PC-9 (cell line): Measurements from ENCODE around the gene MEX3A. TPM values are rescaled to one million over a fixed set of nuclear protein-coding genes. Genes with fewer than 3 reads are reported as not detected.

Source experiments
- BruUV-seq: library from RNA; stranded (reverse); fragments of 400-500 nt; replicated peaks from 2 replicates; lab custom pipeline; 2021; lab: Mats Ljungman, UMichigan
- CTCF ChIA-PET: fragments of 300-600 bp; sonication (Branson Sonifier 250); formaldehyde crosslinking; loops from one replicate; lab custom pipeline; 2022; ENCODE audit warnings: antibody characterized with exemption; lab: Charles Lee
- POLR2A ChIA-PET: fragments of 300-600 bp; sonication (Branson Sonifier 250); formaldehyde crosslinking; loops from one replicate; lab custom pipeline; 2022; ENCODE audit warnings: antibody characterized with exemption; ENCODE audit not compliant: unreplicated experiment; lab: Charles Lee
- DNase-seq, 2 experiments: peaks; one replicate each; pipeline versions ENCODE4 v3.0.0 to v3.0.0-alpha.2; 2015 to 2022; ENCODE audit warnings: mixed read lengths in 1 of 2
- H2AFZ ChIP-seq: fragments of 200-600 bp; sonication (generic); 2 replicates; pipeline ENCODE4 v1.8.1; 2017; ENCODE audit warnings: antibody characterized with exemption
- H3F3A ChIP-seq: fragments of 200-600 bp; sonication (generic); 2 replicates; pipeline ENCODE4 v1.8.1; 2017; ENCODE audit warnings: antibody characterized with exemption, mild to moderate bottlenecking, low read depth; ENCODE audit not compliant: insufficient read depth
- H3K27ac ChIP-seq: fragments of 200-600 bp; sonication (generic); 2 replicates; pipeline ENCODE4 v1.6.1; 2016; ENCODE audit warnings: mixed run types
- H3K27me3 ChIP-seq: fragments of 200-600 bp; sonication (generic); 2 replicates; pipeline ENCODE4 v1.6.1; 2016; ENCODE audit warnings: low read depth, mixed run types; ENCODE audit not compliant: insufficient read depth
- H3K36me3 ChIP-seq: fragments of 200-600 bp; sonication (generic); 2 replicates; pipeline ENCODE4 v1.6.1; 2016; ENCODE audit warnings: low read depth, mixed run types
- H3K4me1 ChIP-seq: fragments of 200-600 bp; sonication (generic); replicated peaks from 2 replicates; pipeline ENCODE4 v1.6.1; 2016; ENCODE audit warnings: mixed run types; ENCODE audit not compliant: insufficient read depth
- H3K4me2 ChIP-seq: fragments of 200-600 bp; sonication (generic); 2 replicates; pipeline ENCODE4 v1.6.1; 2017; ENCODE audit warnings: mixed run types
- H3K4me3 ChIP-seq: fragments of 200-600 bp; sonication (generic); 2 replicates; pipeline ENCODE4 v1.6.1; 2016; ENCODE audit warnings: mixed run types
- H3K79me2 ChIP-seq: fragments of 200-600 bp; sonication (generic); 2 replicates; pipeline ENCODE4 v1.6.1; 2017; ENCODE audit warnings: low read depth, mixed run types
- H3K9me2 ChIP-seq: fragments of 200-600 bp; sonication (generic); 2 replicates; pipeline ENCODE4 v1.8.1; 2017; ENCODE audit warnings: mild to moderate bottlenecking; ENCODE audit not compliant: insufficient read depth
- H3K9me3 ChIP-seq: fragments of 200-600 bp; sonication (generic); 2 replicates; pipeline ENCODE4 v1.8.1; 2016; ENCODE audit warnings: low read depth; ENCODE audit not compliant: insufficient read depth
- H4K20me1 ChIP-seq: fragments of 200-600 bp; sonication (generic); 2 replicates; pipeline ENCODE4 v1.8.1; 2017; ENCODE audit not compliant: insufficient read depth
- EZH2 ChIP-seq: fragments of 200-600 bp; sonication (generic); IDR thresholded peaks from 2 replicates; pipeline ENCODE4 v1.8.0; 2017; ENCODE audit warnings: antibody characterized with exemption, low read depth
- intact Hi-C: fragments of 100-400 bp; cut with micrococcal nuclease; formaldehyde crosslinking; loops from one replicate; pipeline ENCODE4 v1.10.0; 2022; ENCODE audit not compliant: unreplicated experiment
- total RNA-seq: library from RNA; stranded (reverse); gene quantifications from 2 replicates; pipeline ENCODE4 v1.2.3, GENCODE V29; 2021
- TF ChIP-seq, protein P1 (sequence below): fragments of 200-600 bp; sonication (generic); conservative IDR thresholded peaks from 2 replicates; pipeline ENCODE4 v1.6.1; 2017; ENCODE audit warnings: mixed run types, antibody characterized with exemption, mild to moderate bottlenecking, moderate library complexity

The MEX3A gene
- total RNA-seq, 1 experiment from 2014 or later, result 7.2 TPM

DNA sequence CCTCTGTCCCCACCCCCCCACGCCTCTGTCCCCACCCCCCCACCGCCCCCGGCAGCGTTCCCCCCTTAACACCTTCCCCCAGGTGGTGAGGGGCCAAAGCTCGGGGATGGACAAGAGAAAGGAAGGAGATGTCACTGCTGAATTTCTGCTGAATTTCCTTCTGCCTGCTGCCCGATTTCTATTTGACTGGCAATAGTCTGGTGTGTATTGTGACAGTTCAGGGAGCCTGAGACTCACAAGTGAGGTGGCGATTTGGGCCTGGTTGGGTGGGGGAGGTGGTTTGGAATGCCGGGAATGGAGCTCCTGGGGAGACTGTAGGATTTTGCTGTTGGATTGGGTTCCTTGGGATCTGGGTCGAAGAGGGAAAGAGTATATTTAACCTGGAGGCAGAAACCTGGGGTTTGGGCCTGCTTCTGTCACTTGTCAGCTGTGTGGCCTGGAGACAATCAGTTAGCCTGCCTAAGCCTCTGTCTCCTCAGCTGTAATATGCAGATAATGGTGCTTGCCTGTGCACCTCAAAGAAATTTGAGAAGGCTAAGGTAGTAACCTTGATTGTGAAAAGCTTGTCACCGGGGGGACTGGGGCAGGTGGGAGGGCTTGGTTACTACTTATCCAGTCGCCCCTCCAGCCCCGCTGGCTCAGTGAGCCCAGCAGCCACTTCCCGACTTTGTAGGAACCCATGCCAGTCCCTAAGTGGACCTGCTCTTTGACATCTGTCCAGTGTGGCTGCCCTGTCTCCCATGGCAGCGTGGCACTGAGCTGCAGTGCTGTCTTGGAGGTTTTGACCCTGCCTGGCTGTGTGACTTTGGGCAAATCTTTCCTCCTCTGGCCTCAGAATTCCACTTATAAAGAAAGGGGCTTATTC, 24.6 kb upstream of the MEX3A start:
- intact Hi-C loops, result loop anchor here (1.0 kb wide), 1 partner anchor 7 kb away; the partner anchor contains the start of gene LMNA
- no peak for DNase-seq

DNA sequence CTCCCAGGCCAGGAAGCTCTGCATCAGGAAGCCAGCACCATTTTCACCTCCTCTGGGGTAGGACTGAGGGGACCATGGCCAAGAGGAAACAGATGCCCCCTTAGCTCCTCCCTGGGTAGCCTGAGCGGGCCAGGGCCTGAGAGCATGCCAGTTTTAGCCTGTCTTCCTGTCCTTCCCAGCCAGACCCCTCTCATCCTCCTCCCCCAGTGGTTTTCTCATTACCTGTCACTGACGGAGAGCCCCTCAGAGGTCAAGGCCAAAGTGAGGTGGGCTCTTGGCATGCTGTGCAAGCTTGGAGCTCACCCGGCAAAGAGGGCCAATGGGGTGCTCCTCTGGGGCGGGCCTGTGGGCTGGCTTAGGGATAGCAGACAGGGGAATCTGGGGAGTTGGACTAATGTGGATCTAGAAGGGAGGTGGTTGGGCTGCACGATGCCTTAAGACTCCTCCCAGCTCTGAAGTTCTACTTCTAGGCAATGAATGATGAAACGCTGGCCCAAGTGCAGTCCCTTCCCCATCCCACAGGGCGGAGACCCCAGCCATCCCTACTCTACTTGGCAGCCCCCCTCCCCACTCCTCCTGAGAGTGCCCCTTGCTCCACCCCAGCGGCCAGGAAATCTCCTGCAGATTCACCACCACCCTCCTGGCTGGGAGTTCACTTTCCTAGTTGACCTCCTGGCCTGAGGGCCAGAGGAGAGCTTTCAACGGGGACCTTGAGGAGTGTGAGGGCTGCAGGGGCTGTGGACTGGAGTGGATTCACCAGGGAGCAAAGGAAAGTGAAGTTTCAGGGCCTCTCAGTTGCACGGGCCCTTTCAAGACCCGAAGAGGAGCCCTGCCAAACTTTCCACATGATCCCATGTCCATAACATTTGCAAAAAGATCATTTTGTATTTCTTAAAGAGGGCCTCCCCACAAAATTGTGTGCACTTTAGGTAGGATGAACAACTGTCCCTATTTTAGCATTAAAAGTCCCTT, 22.9 kb upstream of the MEX3A start:
- peak overlapping the region; percentile 63; the same call in 1 of the 2 replicates for H3K4me3 ChIP-seq

More for the DNA sequence above, 24.6 kb upstream of the MEX3A start:
- ChIA-PET POLR2A (interaction anchor here (0.5 to 1.8 kb wide), 6 partner anchors 12 to 227 kb away, joined by 3 to 7 read pairs (median 5); partner anchors contain the start of gene RAB25), CTCF (interaction anchor here (1.2 kb wide), 1 partner anchor 15 kb away, joined by 10 read pairs; no protein-coding TSS in a partner anchor)
- H3F3A ChIP-seq, result peaks cover 38% of the 10 kb centered on the region
- H3K4me1 ChIP-seq, result peaks cover 88% of the 10 kb centered on the region
- peak overlapping the region; percentile 93 for H3K27ac ChIP-seq
- H3K9me3 ChIP-seq, result no peaks in the 10 kb centered on the region
- peak overlapping the region; percentile 63; the same call in 1 of the 2 replicates for H3K4me3 ChIP-seq
- no peaks in the 10 kb centered on the region for H3K27me3 ChIP-seq
- no peaks in the 10 kb centered on the region for H4K20me1 ChIP-seq
- TF ChIP-seq, protein P1, sequence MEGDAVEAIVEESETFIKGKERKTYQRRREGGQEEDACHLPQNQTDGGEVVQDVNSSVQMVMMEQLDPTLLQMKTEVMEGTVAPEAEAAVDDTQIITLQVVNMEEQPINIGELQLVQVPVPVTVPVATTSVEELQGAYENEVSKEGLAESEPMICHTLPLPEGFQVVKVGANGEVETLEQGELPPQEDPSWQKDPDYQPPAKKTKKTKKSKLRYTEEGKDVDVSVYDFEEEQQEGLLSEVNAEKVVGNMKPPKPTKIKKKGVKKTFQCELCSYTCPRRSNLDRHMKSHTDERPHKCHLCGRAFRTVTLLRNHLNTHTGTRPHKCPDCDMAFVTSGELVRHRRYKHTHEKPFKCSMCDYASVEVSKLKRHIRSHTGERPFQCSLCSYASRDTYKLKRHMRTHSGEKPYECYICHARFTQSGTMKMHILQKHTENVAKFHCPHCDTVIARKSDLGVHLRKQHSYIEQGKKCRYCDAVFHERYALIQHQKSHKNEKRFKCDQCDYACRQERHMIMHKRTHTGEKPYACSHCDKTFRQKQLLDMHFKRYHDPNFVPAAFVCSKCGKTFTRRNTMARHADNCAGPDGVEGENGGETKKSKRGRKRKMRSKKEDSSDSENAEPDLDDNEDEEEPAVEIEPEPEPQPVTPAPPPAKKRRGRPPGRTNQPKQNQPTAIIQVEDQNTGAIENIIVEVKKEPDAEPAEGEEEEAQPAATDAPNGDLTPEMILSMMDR, result no peak
- TF ChIP-seq EZH2, result no peak
- H3K79me2 ChIP-seq, result no peaks in the 10 kb centered on the region
- H3K9me2 ChIP-seq, result no peaks in the 10 kb centered on the region
- no peak overlapping the region for H2AFZ ChIP-seq
- H3K36me3 ChIP-seq, result no peaks in the 10 kb centered on the region
- TSS peak; percentile 45 for BruUV-seq
- H3K4me2 ChIP-seq, result peak overlapping the region; percentile 99

More for the DNA sequence above, 22.9 kb upstream of the MEX3A start:
- no peaks in the 10 kb centered on the region for H3K79me2 ChIP-seq
- no TSS peak for BruUV-seq
- no peaks in the 10 kb centered on the region for H3K27me3 ChIP-seq
- no peaks in the 10 kb centered on the region for H4K20me1 ChIP-seq
- no peaks in the 10 kb centered on the region for H3K9me2 ChIP-seq
- no peaks in the 10 kb centered on the region for H3K36me3 ChIP-seq
- peak overlapping the region; percentile 93 for H3K27ac ChIP-seq
- H2AFZ ChIP-seq, result no peak overlapping the region
- CTCF ChIA-PET, result interaction anchor here (0.6 to 1.0 kb wide), 3 partner anchors 24 to 264 kb away, joined by 3 read pairs; no protein-coding TSS in a partner anchor
- DNase-seq, result no peak
- POLR2A ChIA-PET, result interaction anchor here (0.7 to 2.8 kb wide), 3 partner anchors 18 to 144 kb away, joined by 5 to 18 read pairs (median 11); no protein-coding TSS in a partner anchor
- intact Hi-C loops, result no loop called here
- peak overlapping the region; percentile 99 for H3K4me2 ChIP-seq
- H3K4me1 ChIP-seq, result peaks cover 92% of the 10 kb centered on the region
- TF ChIP-seq, protein P1, result no peak
- TF ChIP-seq EZH2, result no peak
- peaks cover 46% of the 10 kb centered on the region for H3F3A ChIP-seq
- H3K9me3 ChIP-seq, result no peaks in the 10 kb centered on the region
